Measurements from ENCODE around the gene ADPRM.

ADPRM gene, protein sequence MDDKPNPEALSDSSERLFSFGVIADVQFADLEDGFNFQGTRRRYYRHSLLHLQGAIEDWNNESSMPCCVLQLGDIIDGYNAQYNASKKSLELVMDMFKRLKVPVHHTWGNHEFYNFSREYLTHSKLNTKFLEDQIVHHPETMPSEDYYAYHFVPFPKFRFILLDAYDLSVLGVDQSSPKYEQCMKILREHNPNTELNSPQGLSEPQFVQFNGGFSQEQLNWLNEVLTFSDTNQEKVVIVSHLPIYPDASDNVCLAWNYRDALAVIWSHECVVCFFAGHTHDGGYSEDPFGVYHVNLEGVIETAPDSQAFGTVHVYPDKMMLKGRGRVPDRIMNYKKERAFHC

DNA sequence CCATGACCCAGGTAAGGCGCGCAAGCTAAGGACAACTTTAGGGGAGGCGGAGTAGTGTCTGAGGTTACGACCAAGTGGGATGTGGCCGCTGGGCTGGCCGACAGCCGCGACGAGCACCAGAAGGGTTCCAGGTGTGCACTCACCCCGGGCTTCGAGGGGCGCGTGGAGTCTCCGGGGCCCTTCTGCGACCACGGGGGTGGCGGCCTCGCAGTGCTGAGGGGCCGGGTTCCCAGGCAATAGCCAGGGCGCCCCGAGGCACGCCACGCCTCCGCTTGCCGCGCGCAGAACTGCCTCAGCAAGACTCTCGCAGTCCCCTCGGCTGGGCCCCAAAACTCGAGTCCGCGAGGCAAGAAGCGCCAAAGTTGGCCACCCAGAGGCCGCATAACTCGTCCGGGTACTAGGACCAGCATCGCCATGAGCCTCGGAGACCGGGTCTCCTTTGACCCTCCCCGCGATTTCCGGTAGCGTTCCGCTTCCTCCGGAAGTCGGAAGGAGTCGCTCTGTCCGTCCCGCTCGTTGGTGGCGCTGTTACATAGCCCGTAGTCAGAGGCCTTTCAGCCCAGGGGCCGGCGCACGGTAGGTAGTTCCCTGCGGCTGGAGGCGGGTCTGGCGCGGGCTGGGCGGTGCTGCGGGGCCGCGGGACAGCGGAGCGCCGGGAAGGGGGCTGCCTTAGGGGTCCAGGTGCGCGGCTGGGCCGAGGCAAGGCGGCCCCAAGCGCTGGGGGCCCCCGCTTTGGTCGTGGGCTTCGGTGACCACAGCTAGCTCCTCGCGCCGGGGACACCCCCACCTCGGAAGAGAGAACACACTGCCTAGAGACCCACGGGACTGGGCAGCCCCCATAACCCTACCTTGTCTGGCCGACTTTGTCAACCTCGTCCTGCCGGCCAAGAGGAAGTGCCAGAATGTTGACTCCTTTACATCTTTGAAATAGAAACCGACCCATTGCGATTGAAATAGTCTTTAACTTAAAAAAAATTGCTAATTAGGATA is at the start of gene ADPRM, which contains the start of gene SCO1:
Gene ADPRM, plus strand, starts transcription at position 503 of the 990 bp plus-strand sequence. CDS start 7,333 bp downstream, outside the sequence.
Gene SCO1, minus strand, starts transcription at position 442 of the 990 bp plus-strand sequence. Its CDS starts 26 bp downstream, at position 416.
- Mint-ChIP-seq H3K4me3 (peak within 1 kb of the TSS; percentile 97), H3K36me3 (ENCODE audit: low read depth) (peaks cover 50% of the 10 kb centered on the region), H3K9me3 (no peaks in the 10 kb centered on the region), H3K27ac (peak within 1 kb of the TSS; percentile 95), H3K4me1 (ENCODE audit: low read depth) (peaks cover 70% of the 10 kb centered on the region), H3K27me3 (no peaks in the 10 kb centered on the region)

- Mint-ChIP-seq H3K27me3 (no peaks in the 10 kb centered on the region), H3K4me1 (ENCODE audit: low read depth) (peaks cover 8% of the 10 kb centered on the region), H3K36me3 (ENCODE audit: low read depth) (peaks cover 26% of the 10 kb centered on the region), H3K4me3 (no peak overlapping the region), H3K9me3 (no peaks in the 10 kb centered on the region), H3K27ac (no peak overlapping the region)
Measured at GRCh38 chr17:10648381-10648780, 49.0 kb upstream of the ADPRM start.

DNA sequence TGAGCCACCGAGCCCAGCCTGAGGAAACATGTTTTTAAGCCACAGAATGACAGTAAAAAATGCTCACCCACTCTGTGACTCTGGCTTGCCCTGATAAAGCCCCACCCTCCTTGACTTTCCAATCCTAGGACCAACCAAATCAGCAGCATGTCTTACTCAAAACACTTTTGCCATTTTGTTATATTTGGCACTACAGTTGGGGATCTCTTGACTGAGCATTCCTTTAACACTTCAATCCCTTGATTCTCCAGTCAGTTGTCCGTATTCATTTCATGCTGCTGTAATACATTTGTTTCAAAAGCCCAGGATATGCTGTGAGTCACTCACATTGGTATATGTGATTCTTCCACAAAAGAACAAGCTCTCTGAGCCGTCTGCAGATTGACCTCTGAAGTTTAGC is 48.4 kb upstream of the ADPRM start:
- peaks cover 14% of the 10 kb centered on the region for H3K4me1 Mint-ChIP-seq (ENCODE audit: low read depth)
- H3K27me3 Mint-ChIP-seq, result no peaks in the 10 kb centered on the region
- H3K4me3 Mint-ChIP-seq, result no peak overlapping the region
- peaks cover 22% of the 10 kb centered on the region for H3K36me3 Mint-ChIP-seq (ENCODE audit: low read depth)
- H3K27ac Mint-ChIP-seq, result no peak overlapping the region
- H3K9me3 Mint-ChIP-seq, result no peaks in the 10 kb centered on the region

- Mint-ChIP-seq H3K27me3 (no peaks in the 10 kb centered on the region), H3K36me3 (ENCODE audit: low read depth) (peaks cover 16% of the 10 kb centered on the region), H3K27ac (no peak overlapping the region), H3K4me3 (no peak overlapping the region), H3K9me3 (no peaks in the 10 kb centered on the region), H3K4me1 (ENCODE audit: low read depth) (peaks cover 17% of the 10 kb centered on the region)
Measured at GRCh38 chr17:10649602-10650001, 47.8 kb upstream of the ADPRM start.

DNA sequence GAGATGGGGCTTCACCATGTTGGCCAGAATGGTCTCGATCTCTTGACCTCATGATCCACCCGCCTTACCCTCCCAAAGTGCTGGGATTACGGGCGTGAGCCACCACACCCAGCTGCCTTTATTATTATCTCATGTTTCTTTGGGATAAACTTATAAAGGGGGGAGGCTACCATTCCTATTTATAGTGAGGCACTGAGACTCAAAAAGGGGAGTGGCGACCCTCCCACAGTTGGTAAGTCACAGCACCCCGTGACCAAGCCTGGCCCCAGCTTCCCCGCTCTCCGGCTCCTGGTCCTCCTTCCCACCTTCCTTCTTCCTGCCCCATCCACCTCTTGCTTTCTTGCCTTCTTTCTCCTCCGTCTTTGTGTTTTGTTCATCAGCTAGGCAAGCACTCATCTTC is 45.5 kb upstream of the ADPRM start:
- H3K9me3 Mint-ChIP-seq, result no peaks in the 10 kb centered on the region
- H3K4me3 Mint-ChIP-seq, result no peak overlapping the region
- H3K36me3 Mint-ChIP-seq (ENCODE audit: low read depth), result peaks cover 8% of the 10 kb centered on the region
- peak overlapping the region; percentile 21 for H3K27ac Mint-ChIP-seq
- H3K4me1 Mint-ChIP-seq (ENCODE audit: low read depth), result peaks cover 17% of the 10 kb centered on the region
- H3K27me3 Mint-ChIP-seq, result no peaks in the 10 kb centered on the region

DNA sequence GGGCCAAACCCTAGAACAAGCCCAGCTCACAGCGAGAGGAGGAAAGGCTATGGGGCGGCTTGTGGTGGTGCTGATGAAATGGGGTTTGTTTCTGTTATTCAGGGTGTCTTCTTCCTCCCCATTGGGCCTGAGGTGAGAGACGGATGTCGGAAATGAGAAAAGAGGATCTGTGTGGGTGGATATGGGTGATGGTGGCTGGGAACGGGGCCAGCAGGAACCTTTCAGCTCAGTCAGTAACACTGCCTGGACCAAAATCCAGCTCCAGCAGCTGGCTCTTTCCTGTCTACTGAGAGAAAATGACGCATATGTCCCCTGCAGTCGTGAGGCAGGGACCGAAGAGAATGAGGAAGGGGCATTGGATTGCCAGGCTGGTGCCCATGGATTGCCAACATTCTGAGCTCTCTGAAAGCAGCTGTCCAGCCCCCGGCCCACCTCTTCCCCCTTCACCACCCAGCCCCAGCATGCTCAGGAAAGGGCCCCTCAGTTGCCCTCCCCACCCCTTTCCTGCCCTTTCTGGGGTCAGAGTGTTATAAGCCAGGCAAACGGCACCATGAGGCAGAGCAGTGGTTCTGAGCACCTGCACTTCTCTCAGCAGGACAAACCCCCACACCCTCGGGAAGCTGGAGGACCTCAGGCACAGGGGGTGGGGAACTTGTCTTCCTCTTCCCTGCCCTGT is 44.3 kb upstream of the ADPRM start:
- H3K9me3 Mint-ChIP-seq, result no peaks in the 10 kb centered on the region
- no peaks in the 10 kb centered on the region for H3K27me3 Mint-ChIP-seq
- H3K27ac Mint-ChIP-seq, result peak overlapping the region; percentile 83
- peaks cover 17% of the 10 kb centered on the region for H3K4me1 Mint-ChIP-seq (ENCODE audit: low read depth)
- H3K4me3 Mint-ChIP-seq, result peak overlapping the region; percentile 17
- peaks cover 4% of the 10 kb centered on the region for H3K36me3 Mint-ChIP-seq (ENCODE audit: low read depth)

DNA sequence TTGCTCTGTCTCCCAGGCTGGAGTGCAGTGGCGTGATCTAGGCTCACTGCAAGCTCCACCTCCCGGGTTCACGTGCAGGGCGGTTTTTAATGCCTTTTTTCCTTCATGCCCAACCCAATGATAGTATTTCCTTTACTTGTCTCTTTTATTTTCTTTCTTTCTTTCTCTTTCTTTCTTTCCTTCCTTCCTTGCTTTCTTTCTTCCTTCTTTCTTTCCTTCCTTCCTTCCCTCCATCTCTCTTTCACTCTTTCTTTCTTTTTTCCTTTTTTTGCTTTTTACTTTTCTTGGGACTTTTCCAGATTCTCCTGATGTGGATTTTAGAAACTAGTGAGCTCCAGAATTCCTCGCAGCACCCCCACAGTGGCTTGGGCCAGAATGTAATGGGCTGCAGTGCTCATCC is 43.4 kb upstream of the ADPRM start:
- Mint-ChIP-seq H3K4me3 (no peak overlapping the region), H3K27ac (peak overlapping the region; percentile 38), H3K9me3 (no peaks in the 10 kb centered on the region), H3K27me3 (no peaks in the 10 kb centered on the region), H3K4me1 (ENCODE audit: low read depth) (peaks cover 17% of the 10 kb centered on the region), H3K36me3 (ENCODE audit: low read depth) (peaks cover 4% of the 10 kb centered on the region)

- Mint-ChIP-seq H3K9me3 (no peaks in the 10 kb centered on the region), H3K27me3 (no peaks in the 10 kb centered on the region), H3K4me3 (no peak within 1 kb of the TSS)
Measured at GRCh38 chr17:10657148-10657547, 40.2 kb upstream of the ADPRM start, which contains the start of gene MYH3. Gene MYH3, minus strand, starts transcription at chr17:10657309. Its CDS starts 2,245 bp downstream, at chr17:10655064.

DNA sequence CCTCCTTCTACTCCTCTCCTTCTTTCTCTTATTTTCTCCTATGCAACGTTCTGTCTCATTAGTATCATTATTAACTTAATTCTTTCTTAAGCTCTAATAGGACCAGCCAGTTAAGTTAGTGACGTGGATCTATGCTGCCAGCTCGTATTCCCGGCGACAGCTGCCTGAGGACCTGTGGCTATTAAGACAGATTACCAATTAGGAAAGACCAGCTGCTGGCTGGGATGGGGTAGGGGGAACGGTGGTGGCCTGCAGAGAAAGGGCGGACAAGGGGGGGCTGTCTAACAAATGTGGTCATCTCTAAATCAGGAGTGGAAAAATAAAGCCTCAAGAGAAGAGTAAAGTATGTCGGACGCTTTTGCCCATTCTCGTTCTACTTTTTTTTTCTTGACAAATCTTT is 39.5 kb upstream of the ADPRM start:
- Mint-ChIP-seq H3K36me3 (ENCODE audit: low read depth) (peaks cover 14% of the 10 kb centered on the region), H3K4me1 (ENCODE audit: low read depth) (peaks cover 14% of the 10 kb centered on the region), H3K27me3 (no peaks in the 10 kb centered on the region), H3K27ac (no peak overlapping the region), H3K9me3 (no peaks in the 10 kb centered on the region), H3K4me3 (no peak overlapping the region)

More at GRCh38 chr17:10657148-10657547, 40.2 kb upstream of the ADPRM start, which contains the start of gene MYH3:
- Mint-ChIP-seq H3K4me1 (ENCODE audit: low read depth) (peaks cover 17% of the 10 kb centered on the region), H3K27ac (no peak within 1 kb of the TSS), H3K36me3 (ENCODE audit: low read depth) (peaks cover 15% of the 10 kb centered on the region)

DNA sequence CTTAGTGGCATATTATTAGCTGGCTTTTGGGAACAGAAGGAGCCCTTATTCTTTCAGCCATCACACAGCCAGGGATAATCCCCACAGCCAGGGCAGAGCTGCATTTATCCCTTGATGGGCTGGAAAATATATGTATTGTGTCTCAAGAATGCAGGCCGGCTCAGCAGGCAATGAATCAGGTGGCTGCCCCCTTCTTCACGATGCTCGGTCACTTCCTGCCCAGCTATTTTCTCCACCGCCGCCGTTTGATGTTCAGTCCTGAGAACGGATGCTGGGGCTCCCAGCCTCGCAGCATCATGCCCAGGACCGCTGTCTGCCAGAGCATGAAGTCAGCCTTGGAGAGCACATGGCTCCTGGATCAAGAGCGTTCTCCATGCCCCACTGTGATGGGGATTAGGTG is 36.0 kb upstream of the ADPRM start:
- Mint-ChIP-seq H3K36me3 (ENCODE audit: low read depth) (peaks cover 26% of the 10 kb centered on the region), H3K4me3 (no peak overlapping the region), H3K9me3 (no peaks in the 10 kb centered on the region), H3K27me3 (no peaks in the 10 kb centered on the region), H3K27ac (no peak overlapping the region), H3K4me1 (ENCODE audit: low read depth) (no peaks in the 10 kb centered on the region)

- Mint-ChIP-seq H3K4me3 (no peak overlapping the region), H3K9me3 (no peaks in the 10 kb centered on the region), H3K4me1 (ENCODE audit: low read depth) (no peaks in the 10 kb centered on the region), H3K27ac (no peak overlapping the region), H3K27me3 (no peaks in the 10 kb centered on the region), H3K36me3 (ENCODE audit: low read depth) (peaks cover 26% of the 10 kb centered on the region)
Measured at GRCh38 chr17:10663231-10663630, 34.2 kb upstream of the ADPRM start.

DNA sequence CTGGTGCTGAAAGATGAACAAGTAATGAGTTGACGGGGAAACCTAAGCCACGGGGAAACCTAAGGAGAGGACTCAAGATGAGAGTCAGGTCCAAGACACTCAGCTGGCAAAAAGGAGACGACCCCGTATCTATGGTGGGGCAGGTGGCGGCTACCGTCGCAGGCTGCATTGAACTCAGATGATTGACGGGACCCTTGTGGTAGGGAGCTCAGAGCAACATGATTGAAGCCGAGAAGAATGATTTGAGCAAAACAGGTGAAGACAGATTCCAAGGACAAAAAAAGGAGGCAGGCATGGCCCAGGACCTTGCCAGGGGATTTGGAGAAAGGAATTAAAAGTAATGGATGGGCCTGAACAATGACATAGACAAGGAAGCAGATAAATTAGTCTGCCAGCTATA is 32.8 kb upstream of the ADPRM start:
- H3K4me3 Mint-ChIP-seq, result no peak overlapping the region
- H3K27me3 Mint-ChIP-seq, result no peaks in the 10 kb centered on the region
- H3K4me1 Mint-ChIP-seq (ENCODE audit: low read depth), result no peaks in the 10 kb centered on the region
- no peaks in the 10 kb centered on the region for H3K9me3 Mint-ChIP-seq
- H3K27ac Mint-ChIP-seq, result no peak overlapping the region
- H3K36me3 Mint-ChIP-seq (ENCODE audit: low read depth), result peaks cover 21% of the 10 kb centered on the region

DNA sequence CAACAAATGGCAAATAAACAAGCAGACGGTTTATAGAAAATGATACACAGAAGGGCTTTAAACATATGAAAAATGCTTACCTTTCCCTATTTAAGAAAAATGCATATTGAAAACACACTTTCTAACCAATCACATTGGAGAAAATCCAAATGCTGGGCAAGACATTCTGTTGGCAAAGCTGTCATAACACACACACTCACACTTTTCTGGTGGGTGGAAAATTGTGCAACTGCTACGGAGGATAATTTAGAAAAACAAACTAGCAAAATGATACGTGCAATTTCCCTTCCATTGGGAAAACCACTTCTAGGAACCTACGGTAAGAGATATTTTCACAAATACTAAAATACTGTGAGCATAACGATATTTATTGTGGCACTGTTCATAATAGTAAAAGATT is 30.5 kb upstream of the ADPRM start:
- Mint-ChIP-seq H3K4me3 (no peak overlapping the region), H3K27ac (no peak overlapping the region)

GRCh38 chr17:10668775-10669174 is 28.6 kb upstream of the ADPRM start:
- Mint-ChIP-seq H3K4me3 (no peak overlapping the region), H3K27ac (peak overlapping the region; percentile 8), H3K36me3 (ENCODE audit: low read depth) (peaks cover 31% of the 10 kb centered on the region), H3K27me3 (no peaks in the 10 kb centered on the region), H3K4me1 (ENCODE audit: low read depth) (no peaks in the 10 kb centered on the region), H3K9me3 (no peaks in the 10 kb centered on the region)

More for the DNA sequence above, 30.5 kb upstream of the ADPRM start:
- H3K9me3 Mint-ChIP-seq, result no peaks in the 10 kb centered on the region
- H3K27me3 Mint-ChIP-seq, result no peaks in the 10 kb centered on the region
- H3K36me3 Mint-ChIP-seq (ENCODE audit: low read depth), result peaks cover 20% of the 10 kb centered on the region
- no peaks in the 10 kb centered on the region for H3K4me1 Mint-ChIP-seq (ENCODE audit: low read depth)

Data from stimulated activated naive CD8-positive, alpha-beta T cell treated with anti-CD3 and anti-CD28 coated beads, Interleukin-15, Interleukin-2, amounts not matched to agents 100 ng/mL and 50 ng/mL, for 24 hours (primary cell).